GM12801 (cell line): Measurements from ENCODE around the gene GART.

Experiments used
- TF ChIP-seq, protein P1 (sequence below): IDR thresholded peaks from one replicate; pipeline ENCODE4 v1.5.1; 2011; ENCODE audit warnings: control low read depth; ENCODE audit not compliant: insufficient read length; ENCODE audit errors: extremely low read depth

The GART gene

DNA sequence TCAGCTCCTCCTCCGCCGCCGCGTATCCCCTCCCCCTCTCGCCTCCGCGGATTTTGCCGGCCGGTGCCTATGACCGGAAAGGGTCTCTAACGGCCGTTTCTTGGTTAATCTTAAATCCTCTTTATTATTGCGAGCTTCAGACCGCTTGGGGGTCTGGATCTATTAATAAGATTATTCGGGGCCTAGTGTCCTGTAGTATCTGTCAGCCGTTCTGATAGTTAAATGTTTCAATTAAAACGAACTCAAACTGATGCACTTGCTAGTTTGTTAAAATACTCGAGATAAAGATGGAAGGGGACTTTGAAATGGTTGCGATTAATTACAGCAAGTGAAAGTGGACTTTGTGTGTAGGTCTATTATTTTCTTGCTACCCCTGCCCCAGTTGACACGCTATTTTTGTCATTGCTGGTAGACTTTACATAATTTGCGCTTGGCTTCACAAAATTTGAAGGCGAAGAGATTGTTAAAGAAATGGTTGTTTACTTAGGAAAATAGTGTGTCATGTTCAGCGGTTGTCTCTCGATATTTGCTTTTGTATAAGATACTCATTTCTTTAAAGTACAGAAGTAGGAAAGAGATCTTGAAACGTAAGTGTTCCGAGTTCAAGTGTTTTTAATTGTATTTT lies 1.7 kb upstream of the GART start:
- TF ChIP-seq, protein P1, sequence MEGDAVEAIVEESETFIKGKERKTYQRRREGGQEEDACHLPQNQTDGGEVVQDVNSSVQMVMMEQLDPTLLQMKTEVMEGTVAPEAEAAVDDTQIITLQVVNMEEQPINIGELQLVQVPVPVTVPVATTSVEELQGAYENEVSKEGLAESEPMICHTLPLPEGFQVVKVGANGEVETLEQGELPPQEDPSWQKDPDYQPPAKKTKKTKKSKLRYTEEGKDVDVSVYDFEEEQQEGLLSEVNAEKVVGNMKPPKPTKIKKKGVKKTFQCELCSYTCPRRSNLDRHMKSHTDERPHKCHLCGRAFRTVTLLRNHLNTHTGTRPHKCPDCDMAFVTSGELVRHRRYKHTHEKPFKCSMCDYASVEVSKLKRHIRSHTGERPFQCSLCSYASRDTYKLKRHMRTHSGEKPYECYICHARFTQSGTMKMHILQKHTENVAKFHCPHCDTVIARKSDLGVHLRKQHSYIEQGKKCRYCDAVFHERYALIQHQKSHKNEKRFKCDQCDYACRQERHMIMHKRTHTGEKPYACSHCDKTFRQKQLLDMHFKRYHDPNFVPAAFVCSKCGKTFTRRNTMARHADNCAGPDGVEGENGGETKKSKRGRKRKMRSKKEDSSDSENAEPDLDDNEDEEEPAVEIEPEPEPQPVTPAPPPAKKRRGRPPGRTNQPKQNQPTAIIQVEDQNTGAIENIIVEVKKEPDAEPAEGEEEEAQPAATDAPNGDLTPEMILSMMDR, result no peak

DNA sequence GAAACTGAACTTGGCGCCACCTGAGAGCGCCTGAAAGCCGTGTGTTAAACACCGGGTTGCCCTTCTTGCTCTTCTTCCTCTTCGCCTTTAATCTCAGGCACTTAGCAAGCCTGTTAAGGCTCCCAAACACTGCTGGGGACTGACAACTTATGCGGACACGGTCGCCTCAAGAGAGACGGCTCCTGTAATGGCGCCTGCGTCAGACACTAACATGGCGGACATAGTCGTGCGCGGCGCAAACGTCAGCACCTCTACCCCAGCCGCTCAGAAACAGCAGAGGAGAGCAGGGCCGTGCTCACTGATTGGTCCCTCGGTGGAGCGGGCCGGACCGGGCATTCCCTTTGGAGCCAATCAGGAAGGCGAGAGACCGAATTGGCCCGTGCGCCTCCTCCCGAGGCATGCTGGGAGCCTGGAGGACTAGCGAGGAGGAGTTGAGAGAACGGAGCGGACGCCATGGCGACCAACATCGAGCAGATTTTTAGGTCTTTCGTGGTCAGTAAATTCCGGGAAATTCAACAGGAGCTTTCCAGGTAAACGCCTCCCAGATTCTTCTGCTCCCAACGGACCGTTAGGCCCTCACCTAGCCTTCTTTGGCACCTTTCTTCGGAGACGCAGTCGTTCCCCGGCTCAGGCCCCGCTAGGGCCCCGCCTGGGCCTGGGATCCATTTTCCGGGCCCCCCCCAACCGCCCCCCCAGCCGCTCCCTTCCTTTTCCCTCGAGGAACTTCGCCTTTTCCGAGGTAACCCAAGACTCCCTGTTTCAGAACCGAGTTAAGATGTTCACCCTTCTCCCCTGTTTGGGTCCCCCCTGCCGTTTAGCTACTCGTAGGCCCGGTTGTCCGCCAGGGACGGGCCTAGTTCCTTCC lies 955 bp upstream of the GART start, which contains the start of gene SON:
SON (plus strand) TSS at position 399 of the 865 bp plus-strand sequence; CDS start at position 454, 55 bp downstream.
- TF ChIP-seq, protein P1, result no peak

DNA sequence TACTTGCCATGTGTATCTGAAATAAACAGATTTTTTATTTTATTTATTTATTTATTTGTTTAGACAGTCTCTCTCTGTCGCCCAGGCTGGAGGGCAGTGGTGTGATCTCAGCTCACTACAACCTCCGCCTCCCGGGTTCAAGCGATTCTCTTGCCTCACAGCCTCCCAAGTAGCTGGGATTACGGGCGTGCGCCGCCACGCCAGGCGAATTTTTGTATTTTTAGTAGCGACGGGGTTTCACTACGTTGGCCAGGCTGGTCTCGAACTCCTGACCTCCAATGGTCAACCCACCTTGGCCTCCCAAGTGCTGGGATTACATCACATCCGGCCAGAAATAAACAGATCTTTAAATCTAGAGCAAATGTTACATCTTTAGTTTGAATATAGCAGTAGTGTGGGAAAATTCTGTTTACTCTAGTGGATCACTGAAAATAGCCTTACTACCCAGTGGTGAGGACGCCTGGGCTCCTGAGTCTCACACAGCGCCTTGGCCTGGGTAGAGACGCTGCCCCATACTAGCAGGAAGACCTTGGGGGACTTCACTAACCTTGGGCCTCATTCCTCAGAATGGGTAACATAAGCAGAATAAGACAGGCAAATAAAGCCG lies 709 bp downstream of the GART start:
- TF ChIP-seq, protein P1, result no peak

DNA sequence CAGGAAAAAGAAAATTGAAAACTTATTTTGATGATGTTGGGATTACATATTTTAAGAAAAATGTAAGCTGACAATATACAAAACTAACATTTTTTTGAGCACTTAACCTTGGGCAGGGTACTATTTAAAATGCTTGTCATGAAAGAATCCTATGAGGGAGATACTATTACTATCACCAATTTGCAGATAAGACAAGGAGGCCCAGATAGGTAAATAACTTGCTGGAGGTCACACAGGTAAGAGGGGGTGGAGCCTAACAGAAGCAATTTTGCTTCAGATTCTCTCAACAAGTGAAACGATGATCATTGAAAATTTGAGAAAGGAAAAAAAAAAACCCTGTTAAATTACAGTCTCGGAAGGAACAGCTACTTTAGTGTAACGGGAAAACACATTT lies 1.2 kb downstream of the GART start:
- TF ChIP-seq, protein P1, result no peak

DNA sequence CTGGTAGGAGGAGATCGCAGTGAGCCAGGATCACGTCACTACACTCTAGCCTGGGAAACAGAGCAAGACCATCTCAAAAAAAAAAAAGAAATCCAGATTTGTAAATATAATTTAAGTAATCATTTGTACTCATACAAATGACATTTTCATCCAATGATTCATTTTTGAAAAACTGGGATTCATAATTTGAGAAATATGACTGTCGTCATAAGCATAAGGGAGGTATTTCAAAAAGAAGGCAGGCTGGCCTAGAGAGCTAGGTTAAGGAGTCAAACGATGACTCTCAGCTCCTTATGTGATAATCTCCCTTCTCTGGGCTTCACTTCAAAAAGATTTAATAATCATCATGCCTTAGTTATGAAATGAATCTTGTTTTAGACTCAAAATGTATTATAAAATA lies 2.3 kb downstream of the GART start:
- TF ChIP-seq, protein P1, result no peak

DNA sequence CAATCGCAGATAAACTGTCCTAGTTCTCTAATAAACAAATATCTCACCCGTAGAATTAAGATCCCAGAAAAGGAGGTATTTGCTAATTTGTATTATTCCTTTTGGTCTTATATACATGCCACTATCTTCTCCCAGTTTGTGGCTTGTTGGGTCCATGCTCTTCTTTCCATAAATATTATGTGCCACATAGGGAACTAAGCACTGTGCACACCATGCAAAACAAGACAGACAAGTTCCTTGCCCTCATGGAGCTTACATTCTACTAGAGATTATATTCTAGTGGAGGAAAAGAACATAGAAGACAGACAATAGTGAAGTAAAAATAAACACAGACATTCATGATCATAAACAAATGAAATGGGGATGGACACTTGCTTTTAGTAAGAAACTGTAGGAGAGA lies 4.7 kb downstream of the GART start:
- TF ChIP-seq, protein P1, result no peak

DNA sequence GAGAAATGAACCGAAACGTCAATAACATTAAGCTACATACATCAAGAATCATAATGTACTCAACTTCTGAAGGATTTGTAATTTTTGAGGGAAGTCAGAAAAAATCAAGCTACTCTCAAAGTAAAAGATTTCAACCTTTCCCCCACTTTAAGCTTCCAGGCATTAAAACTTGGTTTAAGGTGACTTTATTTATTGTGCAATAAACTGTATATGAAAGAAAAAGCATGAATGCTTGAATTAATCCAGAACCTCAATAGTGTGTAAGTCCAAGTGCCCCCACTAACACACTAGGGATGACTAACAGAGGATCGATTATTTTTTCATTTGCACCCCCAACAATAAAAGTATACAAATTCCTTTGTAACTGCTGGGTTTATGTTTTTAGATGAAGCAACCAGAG lies 10.9 kb downstream of the GART start:
- TF ChIP-seq, protein P1, result no peak
